Activated CD8-positive, alpha-beta memory T cell treated with anti-CD3 and anti-CD28 coated beads, Interleukin-2, amount 50 U/mL, for 1 hour (primary cell): ENCODE results near the gene ASB16.

Experiments used
- DNase-seq: peaks from one replicate; pipeline ENCODE4 v3.0.0-alpha.2; 2020; ENCODE audit errors: extremely low read depth

ASB16 gene

DNA sequence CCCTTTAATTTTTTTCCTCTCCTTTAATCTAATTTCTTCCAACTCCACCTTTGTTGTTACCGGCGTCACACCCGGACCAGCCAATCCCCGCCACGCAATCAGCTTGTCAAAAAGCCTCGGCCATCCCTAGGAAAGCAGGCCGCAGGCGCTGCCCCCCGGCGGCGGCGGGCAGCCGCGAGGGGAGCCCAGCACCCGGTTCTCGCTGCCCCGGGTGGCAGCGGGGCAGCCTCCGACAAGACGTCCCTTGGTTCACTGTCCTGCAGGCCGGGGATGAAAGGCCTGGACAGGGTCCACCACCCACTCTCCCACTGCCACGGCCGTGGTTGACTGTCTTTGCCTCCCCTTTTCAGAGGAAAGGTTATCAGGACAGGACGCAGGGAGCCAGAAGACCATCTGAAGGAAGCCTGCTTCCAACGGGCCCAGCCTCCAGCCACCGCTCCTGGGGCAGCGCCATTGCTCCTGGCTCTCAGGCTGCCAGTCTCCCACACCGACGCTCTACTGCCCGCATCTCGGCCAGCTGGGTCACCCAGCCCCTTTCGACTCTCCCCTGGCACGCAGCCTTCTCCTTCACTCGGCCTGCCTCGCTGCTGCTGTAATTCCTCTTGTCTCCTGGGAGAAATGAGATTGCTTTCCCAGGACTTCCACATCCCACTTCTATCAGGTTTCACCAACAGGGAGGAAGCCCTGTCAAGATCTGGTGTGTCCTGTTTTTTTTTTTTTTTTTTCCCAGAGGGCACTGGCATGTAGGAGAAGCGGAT lies 51.8 kb downstream of the ASB16 start:
- no peak for DNase-seq

DNA sequence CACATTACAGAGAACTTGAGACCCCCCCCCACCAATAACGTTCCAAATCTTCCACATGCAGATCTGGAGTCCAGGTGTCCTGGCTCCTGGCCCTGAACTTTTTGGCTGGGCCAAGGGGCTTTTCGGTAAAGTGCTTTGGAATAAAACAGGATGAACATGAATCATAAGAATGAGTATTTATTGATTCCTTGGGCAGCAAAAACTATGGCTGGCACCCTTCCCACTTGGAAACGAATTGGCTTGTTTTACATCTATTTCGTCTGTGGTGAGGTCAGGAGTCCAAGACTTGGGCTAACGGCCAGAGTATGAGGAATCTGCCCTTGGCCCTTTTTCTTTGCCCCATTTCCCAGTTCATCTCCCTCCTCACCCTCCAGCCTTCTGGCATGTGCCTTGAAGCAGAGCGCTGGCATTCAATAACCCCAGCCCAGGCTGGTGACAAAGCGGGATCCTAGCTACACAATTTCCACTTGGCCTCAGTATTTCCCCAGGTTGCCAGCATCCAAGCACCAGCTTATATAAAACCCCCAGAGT lies 53.1 kb downstream of the ASB16 start:
- no peak for DNase-seq
